SK-N-SH (cell line): ENCODE data around the gene GRIP1. TPM values are rescaled to one million over a fixed set of nuclear protein-coding genes. Genes with fewer than 3 reads are reported as not detected.
A peak's percentile ranks its signal among the peaks of the same experiment; 100 is the strongest.

ENCODE experiments used
- CTCF ChIA-PET: fragments of 300-600, 350-600 bp; formaldehyde crosslinking; extraction: SDS; loops from one replicate; lab custom pipeline; 2021; lab: Yijun Ruan, JAX
- POLR2A ChIA-PET: fragments of 350-600 bp; sonication (Branson Sonifier 250); formaldehyde crosslinking; extraction: SDS; loops from one replicate; lab custom pipeline; 2020; ENCODE audit warnings: antibody characterized with exemption, inconsistent platforms; lab: Yijun Ruan, JAX
- DNase-seq: peaks from one replicate; pipeline ENCODE4 v3.0.0; 2012
- H2AFZ ChIP-seq: fragments of 200-600 bp; sonication (generic); 2 replicates; pipeline ENCODE4 v1.8.1; 2016; ENCODE audit warnings: antibody characterized with exemption, mild to moderate bottlenecking, low read depth
- H3F3A ChIP-seq: fragments of 200-600 bp; sonication (generic); replicated peaks from 2 replicates; pipeline ENCODE3; 2016; ENCODE audit warnings: antibody characterized with exemption, mild to moderate bottlenecking; ENCODE audit not compliant: insufficient read depth
- H3K27ac ChIP-seq, 2 experiments: fragments of 200-500 bp in 1 of 2; fragments of 200-600 bp in 1 of 2; sonication (Bioruptor generic) in 1 of 2; sonication (generic), shearing (Covaris generic) in 1 of 2; 2 replicates each; pipeline versions ENCODE4 v1.5.1 to v1.6.1; 2014 to 2016; ENCODE audit warnings: low read depth in 2 of 2, inconsistent platforms in 1 of 2, low read length in 1 of 2, mild to moderate bottlenecking in 1 of 2, mixed read lengths in 1 of 2
- H3K27me3 ChIP-seq: fragments of 200-600 bp; sonication (generic), shearing (Covaris generic); 2 replicates; pipeline ENCODE4 v1.6.1; 2016; ENCODE audit warnings: mixed run types; ENCODE audit not compliant: insufficient read depth
- H3K36me3 ChIP-seq, 2 experiments: fragments of 200-500 bp in 1 of 2; fragments of 200-600 bp in 1 of 2; sonication (Bioruptor generic) in 1 of 2; sonication (generic) in 1 of 2; replicated peaks in 1 of 2; 2 replicates each; pipeline versions ENCODE3 to v1.5.1; 2014 to 2016; ENCODE audit warnings: low read length in 1 of 2, mild to moderate bottlenecking in 1 of 2; ENCODE audit not compliant: insufficient read depth in 2 of 2, control insufficient read depth in 1 of 2
- H3K4me1 ChIP-seq, 2 experiments: fragments of 200-500 bp in 1 of 2; fragments of 200-600 bp in 1 of 2; sonication (Bioruptor generic) in 1 of 2; sonication (generic), shearing (Covaris generic) in 1 of 2; 2 replicates each; pipeline versions ENCODE4 v1.5.1 to v1.6.1; 2014 to 2016; ENCODE audit warnings: low read depth in 1 of 2, low read length in 1 of 2, mixed run types in 1 of 2; ENCODE audit not compliant: insufficient read depth in 2 of 2, control insufficient read depth in 1 of 2
- H3K4me2 ChIP-seq: fragments of 200-600 bp; sonication (generic), shearing (Covaris generic); 2 replicates; pipeline ENCODE4 v1.6.1; 2017; ENCODE audit warnings: mixed run types
- H3K4me3 ChIP-seq, 2 experiments: fragments of 200-500 bp in 1 of 2; fragments of 200-600 bp in 1 of 2; sonication (Bioruptor generic) in 1 of 2; sonication (generic), shearing (Covaris generic) in 1 of 2; 2 replicates each; pipeline versions ENCODE4 v1.5.1 to v1.8.1; 2014 to 2016; ENCODE audit warnings: low read depth in 2 of 2, inconsistent platforms in 1 of 2, low read length in 1 of 2, mild to moderate bottlenecking in 1 of 2, mixed read lengths in 1 of 2, moderate library complexity in 1 of 2
- H3K79me2 ChIP-seq: fragments of 200-600 bp; sonication (generic); 2 replicates; pipeline ENCODE4 v1.8.1; 2017; ENCODE audit warnings: mild to moderate bottlenecking; ENCODE audit not compliant: insufficient read depth
- H3K9ac ChIP-seq: fragments of 200-600 bp; sonication (generic); 2 replicates; pipeline ENCODE4 v1.6.1; 2017; ENCODE audit warnings: mixed run types
- H3K9me2 ChIP-seq: fragments of 200-600 bp; sonication (generic); 2 replicates; pipeline ENCODE4 v1.6.1; 2017; ENCODE audit warnings: mixed run types
- H3K9me3 ChIP-seq: fragments of 200-600 bp; sonication (generic); 2 replicates; pipeline ENCODE4 v1.6.1; 2017; ENCODE audit warnings: mixed run types, mild to moderate bottlenecking, moderate library complexity
- H4K20me1 ChIP-seq: fragments of 200-600 bp; sonication (generic); 2 replicates; pipeline ENCODE4 v1.6.1; 2017; ENCODE audit warnings: mild to moderate bottlenecking, mixed run types; ENCODE audit not compliant: insufficient read depth
- EZH2phosphoT487 ChIP-seq: fragments of 200-600 bp; sonication (generic); IDR thresholded peaks from 2 replicates; pipeline ENCODE4 v1.6.1; 2017; ENCODE audit warnings: low read depth, mixed run types, mild to moderate bottlenecking, antibody characterized with exemption, moderate library complexity, borderline replicate concordance
- IRF3 ChIP-seq: fragments of 150-350 bp; IDR thresholded peaks from 2 replicates; pipeline ENCODE4 v1.6.1; 2016; ENCODE audit warnings: mild to moderate bottlenecking, low read depth, low read length
- JUND ChIP-seq: IDR thresholded peaks from 2 replicates; pipeline ENCODE4 v1.4.0; 2012
- MAX ChIP-seq: IDR thresholded peaks from 2 replicates; pipeline ENCODE4 v1.4.0; 2012; ENCODE audit warnings: low read depth
- MEF2A ChIP-seq: IDR thresholded peaks from 2 replicates; pipeline ENCODE4 v1.4.0; 2012; ENCODE audit warnings: low read depth, borderline replicate concordance
- MXI1 ChIP-seq: IDR thresholded peaks from 2 replicates; pipeline ENCODE4 v1.6.1; 2012; ENCODE audit warnings: mild to moderate bottlenecking, low read depth, low read length, improper control_type of control experiment
- NFIC ChIP-seq: IDR thresholded peaks from 2 replicates; pipeline ENCODE4 v1.4.0; 2012; ENCODE audit warnings: borderline replicate concordance
- PBX3 ChIP-seq: IDR thresholded peaks from 2 replicates; pipeline ENCODE4; 2012
- POLR2AphosphoS5 ChIP-seq: IDR thresholded peaks from 2 replicates; pipeline ENCODE4 v1.6.1; 2012; ENCODE audit warnings: low read depth, low read length
- RAD21 ChIP-seq: IDR thresholded peaks from 2 replicates; pipeline ENCODE4 v1.6.1; 2012; ENCODE audit warnings: mild to moderate bottlenecking, low read length
- RCOR1 ChIP-seq: fragments of 150-350 bp; IDR thresholded peaks from 2 replicates; pipeline ENCODE4 v1.6.1; 2017; ENCODE audit warnings: antibody characterized with exemption, low read length
- REST ChIP-seq: IDR thresholded peaks from 2 replicates; pipeline ENCODE4 v1.6.1; 2012; ENCODE audit warnings: mild to moderate bottlenecking, low read depth, low read length, moderate library complexity
- RFX5 ChIP-seq: IDR thresholded peaks from 2 replicates; pipeline ENCODE4 v1.6.1; 2012; ENCODE audit warnings: mild to moderate bottlenecking, improper control_type of control experiment, low read length
- RXRA ChIP-seq: IDR thresholded peaks from 2 replicates; pipeline ENCODE4 v1.4.0; 2012; ENCODE audit warnings: low read depth, mild to moderate bottlenecking, borderline replicate concordance
- SMC3 ChIP-seq: IDR thresholded peaks from 2 replicates; pipeline ENCODE4 v1.6.1; 2012; ENCODE audit warnings: low read depth, low read length, improper control_type of control experiment
- TAF1 ChIP-seq: IDR thresholded peaks from 2 replicates; pipeline ENCODE4 v1.6.1; 2012; ENCODE audit warnings: low read depth, mild to moderate bottlenecking, low read length, moderate library complexity, borderline replicate concordance
- TEAD4 ChIP-seq: IDR thresholded peaks from 2 replicates; pipeline ENCODE4 v1.4.0; 2012; ENCODE audit warnings: mild to moderate bottlenecking, borderline replicate concordance; ENCODE audit not compliant: insufficient read depth
- USF1 ChIP-seq: IDR thresholded peaks from 2 replicates; pipeline ENCODE4 v1.4.0; 2012; ENCODE audit warnings: low read depth, borderline replicate concordance
- YY1 ChIP-seq: IDR thresholded peaks from 2 replicates; pipeline ENCODE4 v1.4.0; 2012; ENCODE audit warnings: low read depth, mild to moderate bottlenecking
- WGBS: methylation state at CpG from one replicate; pipeline ENCODE4 v1.1.6; 2017; ENCODE audit warnings: low lambda C conversion rate; 5-methylcytosine and 5-hydroxymethylcytosine counted together
- polyA plus RNA-seq, 3 experiments: library from polyadenylated mRNA; depleted of rRNA; stranded (reverse); fragments of >200 nt; gene quantifications; 2 replicates each; pipeline ENCODE4 v1.2.3, GENCODE V29; 2012

GRIP1 gene
- polyA plus RNA-seq, 1 of the 3 experiments (the other 2 are of a cell fraction), result 0.07 TPM

DNA sequence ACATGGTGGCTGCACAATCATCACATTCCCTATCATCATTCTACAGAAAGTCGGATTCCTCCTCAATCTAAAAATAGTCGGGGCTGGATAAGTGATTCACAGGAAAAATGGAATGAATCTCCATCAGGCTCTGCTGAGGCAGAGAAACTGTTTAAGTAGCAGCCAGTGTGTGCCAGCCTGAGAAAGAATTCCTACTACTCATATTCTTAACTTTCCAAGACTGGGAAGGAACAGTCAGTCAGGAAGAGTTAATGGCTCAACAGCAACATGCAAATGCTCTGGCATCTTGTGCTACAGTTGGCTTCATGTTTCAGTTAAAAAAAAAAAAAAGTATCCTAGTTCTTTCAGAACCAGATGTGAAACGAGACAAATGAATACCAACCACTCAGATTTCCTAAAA, 187.0 kb downstream of the GRIP1 start:
- no peak overlapping the region for H3K4me3 ChIP-seq
- H3F3A ChIP-seq, result no peaks in the 10 kb centered on the region
- H3K9me2 ChIP-seq, result no peaks in the 10 kb centered on the region
- no peaks in the 10 kb centered on the region for H3K4me1 ChIP-seq
- H2AFZ ChIP-seq, result 0 out of 2 replicates have a peak overlapping the region, but pooled peaks have one; percentile 29
- H3K4me2 ChIP-seq, result no peak overlapping the region
- H3K27me3 ChIP-seq, result peaks cover 8% of the 10 kb centered on the region; the same call in 1 of the 2 replicates
- no peak overlapping the region for H3K27ac ChIP-seq
- ChIA-PET CTCF (no interaction called here), POLR2A (no interaction called here)
- no peaks in the 10 kb centered on the region for H3K9me3 ChIP-seq
- H4K20me1 ChIP-seq, result no peaks in the 10 kb centered on the region
- 13% methylated on average over 3 of the region's 3 CpGs for WGBS
- H3K79me2 ChIP-seq, result no peaks in the 10 kb centered on the region
- no peak overlapping the region for H3K9ac ChIP-seq
- H3K36me3 ChIP-seq, result no peaks in the 10 kb centered on the region
- DNase-seq, result no peak
- no peak for TF ChIP-seq TAF1
- TF ChIP-seq NFIC, result no peak
- TF ChIP-seq RCOR1, result no peak
- TF ChIP-seq IRF3, result no peak
- TF ChIP-seq PBX3, result no peak
- TF ChIP-seq TEAD4, result no peak
- no peak for TF ChIP-seq SMC3
- TF ChIP-seq YY1, result no peak
- no peak for TF ChIP-seq RFX5

DNA sequence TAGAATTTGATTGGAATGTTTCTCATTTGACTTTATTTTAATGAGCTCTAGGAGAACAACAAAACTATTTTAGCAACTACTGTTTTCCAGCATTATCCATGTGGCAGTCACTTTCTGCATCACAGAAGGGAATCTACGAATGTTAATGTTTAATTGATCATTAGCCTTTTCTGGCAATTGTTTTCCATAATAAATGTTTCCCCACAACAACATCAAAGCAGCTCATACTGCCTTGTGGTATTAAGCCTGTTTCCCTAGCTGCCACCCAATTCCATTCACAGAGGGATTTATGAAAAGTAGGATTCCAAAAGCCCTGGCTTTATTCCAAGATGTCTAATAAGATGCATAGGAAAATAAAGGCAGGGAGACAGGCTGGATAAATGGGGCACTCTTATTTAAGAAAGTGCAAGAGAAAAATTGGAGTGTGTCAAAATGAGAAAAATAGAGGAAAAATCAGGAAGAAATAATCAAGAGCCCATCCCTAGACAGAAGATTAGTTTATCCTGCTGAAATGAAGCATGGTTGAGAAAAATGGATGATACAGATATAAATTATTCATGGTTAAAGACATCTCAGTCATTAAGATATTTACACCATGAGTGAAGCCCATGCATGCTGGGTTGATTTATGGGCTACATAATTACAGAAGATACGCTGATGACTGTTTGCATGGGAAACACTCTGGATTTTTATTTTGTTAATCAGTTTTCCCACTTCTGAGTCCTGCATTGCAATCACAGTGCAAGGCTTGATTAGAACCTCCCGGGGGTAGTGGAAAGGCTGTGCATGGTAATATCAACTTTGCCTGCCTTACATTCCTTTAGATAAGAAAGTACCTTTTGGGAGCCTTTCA, 196.3 kb downstream of the GRIP1 start:
- no peaks in the 10 kb centered on the region for H3K9me2 ChIP-seq
- H3K36me3 ChIP-seq, result no peaks in the 10 kb centered on the region
- no peak overlapping the region for H3K4me2 ChIP-seq
- H3K9ac ChIP-seq, result no peak overlapping the region
- no peaks in the 10 kb centered on the region for H4K20me1 ChIP-seq
- no peaks in the 10 kb centered on the region for H3F3A ChIP-seq
- H3K4me3 ChIP-seq, result no peak overlapping the region
- no peaks in the 10 kb centered on the region for H3K4me1 ChIP-seq
- WGBS, result 5% methylated on average over 3 of the region's 3 CpGs
- no peak overlapping the region for H2AFZ ChIP-seq
- H3K27me3 ChIP-seq, result no peaks in the 10 kb centered on the region
- ChIA-PET POLR2A (no interaction called here), CTCF (no interaction called here)
- H3K27ac ChIP-seq, result no peak overlapping the region
- no peak for DNase-seq
- H3K9me3 ChIP-seq, result no peaks in the 10 kb centered on the region
- no peaks in the 10 kb centered on the region for H3K79me2 ChIP-seq
- TF ChIP-seq MEF2A, result no peak
- no peak for TF ChIP-seq RAD21
- TF ChIP-seq REST, result no peak
- TF ChIP-seq USF1, result no peak
- TF ChIP-seq MAX, result no peak
- no peak for TF ChIP-seq RCOR1
- TF ChIP-seq RXRA, result no peak
- no peak for TF ChIP-seq SMC3
- no peak for TF ChIP-seq POLR2AphosphoS5
- no peak for TF ChIP-seq MXI1
- no peak for TF ChIP-seq EZH2phosphoT487
- no peak for TF ChIP-seq JUND
- TF ChIP-seq NFIC, result no peak
